GM12878 (cell line): ENCODE results near the gene BEST4. TPM values are rescaled to one million over a fixed set of nuclear protein-coding genes. Genes with fewer than 3 reads are reported as not detected.

Experiments used
- EED ChIP-seq: sonication (generic); IDR thresholded peaks from 2 replicates; pipeline ENCODE4 v1.6.1; 2016; ENCODE audit warnings: antibody characterized with exemption, low read depth
- FOXM1 ChIP-seq: IDR thresholded peaks from 2 replicates; pipeline ENCODE4 v1.6.1; 2012; ENCODE audit warnings: low read depth, mild to moderate bottlenecking, inconsistent platforms, low read length, moderate library complexity
- GATAD2B ChIP-seq: fragments of 450-650 bp; conservative IDR thresholded peaks from 2 replicates; pipeline ENCODE4 v1.6.1; 2017; ENCODE audit warnings: low read depth, mild to moderate bottlenecking, moderate library complexity
- HDAC2 ChIP-seq: fragments of 200-600 bp; sonication (generic); IDR thresholded peaks from 2 replicates; pipeline ENCODE4 v1.6.1; 2017
- IRF3 ChIP-seq: fragments of 450-650 bp; IDR thresholded peaks from 2 replicates; pipeline ENCODE4 v1.6.1; 2014; ENCODE audit warnings: mild to moderate bottlenecking
- KDM1A ChIP-seq: fragments of 200-600 bp; sonication (generic); IDR thresholded peaks from 2 replicates; pipeline ENCODE4 v1.6.1; 2016; ENCODE audit warnings: borderline replicate concordance
- NKRF ChIP-seq: fragments of 450-650 bp; conservative IDR thresholded peaks from 2 replicates; pipeline ENCODE4 v1.6.1; 2017; ENCODE audit warnings: mild to moderate bottlenecking, moderate library complexity
- NR2F1 ChIP-seq: fragments of 450-650 bp; conservative IDR thresholded peaks from 2 replicates; pipeline ENCODE4 v1.6.1; 2017; ENCODE audit warnings: mild to moderate bottlenecking
- NRF1 ChIP-seq: conservative IDR thresholded peaks from 2 replicates; pipeline ENCODE4 v1.6.1; 2011; ENCODE audit warnings: mild to moderate bottlenecking, low read depth, low read length, improper control_type of control experiment
- PAX5 ChIP-seq: IDR thresholded peaks from 2 replicates; pipeline ENCODE4 v1.6.1; 2011; ENCODE audit warnings: low read depth, low read length, borderline replicate concordance
- PKNOX1 ChIP-seq: fragments of 450-650 bp; IDR thresholded peaks from 2 replicates; pipeline ENCODE4 v1.6.1; 2016; ENCODE audit warnings: mild to moderate bottlenecking
- POLR2AphosphoS5 ChIP-seq: IDR thresholded peaks from 2 replicates; pipeline ENCODE4 v1.6.1; 2011; ENCODE audit warnings: mild to moderate bottlenecking, low read length, inconsistent platforms
- RAD21 ChIP-seq: IDR thresholded peaks from 2 replicates; pipeline ENCODE4 v1.6.1; 2011; ENCODE audit warnings: mild to moderate bottlenecking, low read depth, low read length, moderate library complexity; ENCODE audit not compliant: insufficient read depth
- RUNX3 ChIP-seq: IDR thresholded peaks from 2 replicates; pipeline ENCODE4 v1.6.1; 2012; ENCODE audit warnings: low read length, inconsistent platforms
- SPI1 ChIP-seq: IDR thresholded peaks from 2 replicates; pipeline ENCODE4 v1.6.1; 2011; ENCODE audit warnings: low read depth, mild to moderate bottlenecking, low read length, moderate library complexity, borderline replicate concordance; ENCODE audit not compliant: insufficient read depth
- TARDBP ChIP-seq: IDR thresholded peaks from 2 replicates; pipeline ENCODE4 v1.6.1; 2016; ENCODE audit warnings: borderline replicate concordance
- ZBTB33 ChIP-seq: fragments of 450-650 bp; IDR thresholded peaks from 2 replicates; pipeline ENCODE4 v1.6.1; 2017; ENCODE audit warnings: mild to moderate bottlenecking
- ZNF687 ChIP-seq: fragments of 450-650 bp; IDR thresholded peaks from 2 replicates; pipeline ENCODE4 v1.6.1; 2017; ENCODE audit warnings: mild to moderate bottlenecking, moderate library complexity
- polyA plus RNA-seq, 11 experiments: library from polyadenylated mRNA; depleted of rRNA in 4 of 11; unstranded in 6 of 11; stranded (reverse) in 5 of 11; fragments of >200 nt; fragmentation: Nextera tagmentation in 4 of 11; fragmentation: Illumina TruSeq in 1 of 11; extraction: Ambion mirVana in 4 of 11; extraction: Trizol in 1 of 11; gene quantifications; 1 replicate in 1 of 11; 2 replicates in 10 of 11; pipeline versions ENCODE4 v1.2.1 to v1.2.3, GENCODE V29; 2011 to 2016; ENCODE audit warnings: inconsistent platforms in 2 of 11, missing spikeins in 2 of 11, low read depth in 1 of 11
- total RNA-seq, 4 experiments: library from RNA; depleted of rRNA in 3 of 4; stranded (reverse); fragments of >200 nt in 3 of 4; fragmentation: Illumina TruSeq in 1 of 4; extraction: Trizol in 1 of 4; gene quantifications; 2 replicates each; pipeline versions ENCODE4 v1.2.1 to v1.2.3, GENCODE V29; 2013 to 2021

The BEST4 gene
- total and polyA plus RNA-seq, 10 of the 15 experiments (the other 5 are each of a cell fraction or from before 2014, with no cell fraction given) = 0.06 to 1.3 (median 0.42) TPM

GRCh38 chr1:44786138-44786840 lies 1.7 kb downstream of the BEST4 start (continued):
- TF ChIP-seq NKRF (peak; percentile 61), ZBTB33 (0 out of 2 replicates have a peak, but pooled peaks have one; percentile 9), TARDBP (no peak), RAD21 (peak; percentile 65), PKNOX1 (no peak), NRF1 (no peak), FOXM1 (no peak), SPI1 (0 out of 2 replicates have a peak, but pooled peaks have one; percentile 4), POLR2AphosphoS5 (0 out of 2 replicates have a peak, but pooled peaks have one; percentile 24), GATAD2B (peak; percentile 83), IRF3 (no peak), HDAC2 (no peak), PAX5 (0 out of 2 replicates have a peak, but pooled peaks have one; percentile 48), ZNF687 (peak; percentile 95), RUNX3 (no peak), KDM1A (no peak), EED (peak; percentile 87), NR2F1 (no peak)
